HepG2 (cell line): ENCODE results near the gene NFYC. TPM values are rescaled to one million over a fixed set of nuclear protein-coding genes. Genes with fewer than 3 reads are reported as not detected.

Source experiments
- ATAC-seq: fragments of 200-7000 bp; cut with Tn5 transposase; 3 replicates; pipeline ENCODE4 v1.9.1; 2020; ENCODE audit warnings: mild to moderate bottlenecking, moderate library complexity
- BruUV-seq: library from RNA; stranded (reverse); fragments of 400-500 nt; replicated peaks from 2 replicates; lab custom pipeline; 2021; lab: Mats Ljungman, UMichigan
- CTCF ChIA-PET: fragments of 300-600 bp; formaldehyde crosslinking; extraction: SDS; loops from one replicate; lab custom pipeline; 2021; ENCODE audit warnings: low total read pairs, inconsistent platforms, low intra/inter-chr PET ratio; lab: Yijun Ruan, JAX
- POLR2A ChIA-PET: fragments of 350-600 bp; sonication (Branson Sonifier 250); formaldehyde crosslinking; loops from one replicate; lab custom pipeline; 2020; ENCODE audit warnings: antibody characterized with exemption, inconsistent platforms; lab: Yijun Ruan, JAX
- DNase-seq: peaks from one replicate; pipeline ENCODE4 v3.0.0-alpha.2; 2015; ENCODE audit warnings: low spot score
- FAIRE-seq: peaks from 3 replicates; lab custom pipeline; 2011; peaks lifted over from hg19 to GRCh38; lab: Jason Lieb, UNC
- H2AFZ ChIP-seq: one replicate; pipeline ENCODE4 v1.6.1; 2011; ENCODE audit warnings: low read length, inconsistent platforms
- H3K27ac ChIP-seq: fragments of 300-600 bp; 3 replicates; pipeline ENCODE4 v1.8.0; 2011; ENCODE audit warnings: mixed run types, mild to moderate bottlenecking, mixed read lengths, low read length, inconsistent platforms; ENCODE audit not compliant: insufficient read depth; ENCODE audit errors: extremely low read length
- H3K27me3 ChIP-seq, 2 experiments: fragments of 200-600 bp in 1 of 2; 2 replicates in 1 of 2; 3 replicates in 1 of 2; pipeline versions ENCODE4 v1.6.0 to v1.8.0; 2011; ENCODE audit warnings: low read length in 2 of 2, mild to moderate bottlenecking in 2 of 2, moderate library complexity in 2 of 2, inconsistent platforms in 1 of 2; ENCODE audit not compliant: insufficient read depth in 2 of 2, control insufficient read depth in 1 of 2
- H3K36me3 ChIP-seq, 2 experiments: fragments of 200-600 bp in 1 of 2; replicated peaks in 1 of 2; 2 replicates in 1 of 2; 3 replicates in 1 of 2; pipeline versions ENCODE4 v1.5.1 to v1.8.0; 2011; ENCODE audit warnings: low read length in 2 of 2, inconsistent platforms in 1 of 2; ENCODE audit not compliant: insufficient read depth in 2 of 2, control insufficient read depth in 1 of 2
- H3K4me1 ChIP-seq: 2 replicates; pipeline ENCODE4 v1.5.1; 2012; ENCODE audit warnings: low read length, inconsistent platforms; ENCODE audit not compliant: insufficient read depth
- H3K4me2 ChIP-seq: 2 replicates; pipeline ENCODE4 v1.6.0; 2011; ENCODE audit warnings: low read depth, low read length, inconsistent platforms
- H3K4me3 ChIP-seq, 3 experiments: fragments of 200-600 bp in 1 of 3; sonication (generic), shearing (Covaris generic) in 1 of 3; replicated peaks in 1 of 3; 2 replicates each; pipeline ENCODE4 v1.5.1; 2011 to 2016; ENCODE audit warnings: low read length in 3 of 3, inconsistent platforms in 2 of 3, low read depth in 2 of 3, mild to moderate bottlenecking in 2 of 3, control low read depth in 1 of 3, mixed read lengths in 1 of 3; ENCODE audit not compliant: insufficient read depth in 1 of 3
- H3K79me2 ChIP-seq: one replicate; pipeline ENCODE4 v1.6.1; 2011; ENCODE audit warnings: low read length, inconsistent platforms; ENCODE audit not compliant: insufficient read depth
- H3K9ac ChIP-seq: 2 replicates; pipeline ENCODE4 v1.6.0; 2011; ENCODE audit warnings: mild to moderate bottlenecking, low read depth, low read length, inconsistent platforms; ENCODE audit not compliant: insufficient read depth
- H3K9me3 ChIP-seq: 2 replicates; pipeline ENCODE4 v1.5.1; 2012; ENCODE audit warnings: mild to moderate bottlenecking, low read length
- H4K20me1 ChIP-seq: 2 replicates; pipeline ENCODE4 v1.6.0; 2011; ENCODE audit warnings: inconsistent platforms, mild to moderate bottlenecking, low read length, moderate library complexity; ENCODE audit not compliant: insufficient read depth
- HDAC6 ChIP-seq: fragments of 200-600 bp; sonication (generic); IDR thresholded peaks from 2 replicates; pipeline ENCODE4 v1.7.0; 2017; ENCODE audit warnings: mild to moderate bottlenecking, antibody characterized with exemption, low read length, low read depth
- SSRP1 ChIP-seq: IDR thresholded peaks from 2 replicates; pipeline ENCODE4 v1.6.1; 2016; ENCODE audit warnings: control low read depth
- ZNF33A ChIP-seq: sonication (generic); formaldehyde crosslinking; IDR thresholded peaks from 2 replicates; pipeline ENCODE4 v1.5.1; 2020; ENCODE audit warnings: missing genetic modification reagents, mild to moderate bottlenecking, moderate library complexity, borderline replicate concordance
- ZNF646 ChIP-seq: sonication (generic); formaldehyde crosslinking; IDR thresholded peaks from 2 replicates; pipeline ENCODE4 v1.9.0; 2021; ENCODE audit warnings: mild to moderate bottlenecking, missing genetic modification reagents
- WGBS: methylation state at CpG from one replicate; pipeline ENCODE4 v1.1.6; 2017; ENCODE audit warnings: low lambda C conversion rate; 5-methylcytosine and 5-hydroxymethylcytosine counted together
- in situ Hi-C: cut with HindIII; loops from 2 replicates; pipeline ENCODE4 v1.10.0; 2017; ENCODE audit warnings: low pct_unique_long_range_greater_than_20kb; ENCODE audit not compliant: extremely low pct_ligation_motif_present
- intact Hi-C: fragments of 100-400 bp; cut with micrococcal nuclease; formaldehyde crosslinking; loops from one replicate; pipeline ENCODE4 v1.10.0; 2022; ENCODE audit not compliant: unreplicated experiment
- polyA plus RNA-seq, 8 experiments: library from polyadenylated mRNA; depleted of rRNA in 3 of 8; stranded (reverse) in 7 of 8; unstranded in 1 of 8; fragments of >200 nt; fragmentation: Illumina TruSeq in 4 of 8; extraction: Trizol in 4 of 8; gene quantifications; 2 replicates each; pipeline versions ENCODE4 v1.2.1 to v1.2.3, GENCODE V29; 2011 to 2016; ENCODE audit warnings: low read depth in 4 of 8, missing spikeins in 1 of 8, mixed read lengths in 1 of 8; ENCODE audit not compliant: insufficient read depth in 1 of 8
- total RNA-seq, 5 experiments: library from RNA; depleted of rRNA; stranded (reverse); fragments of >200 nt; fragmentation: Illumina TruSeq; extraction: Trizol; gene quantifications; 2 replicates each; pipeline ENCODE4 v1.2.3, GENCODE V29; 2016; ENCODE audit warnings: low read depth in 1 of 5

Gene NFYC
- total and polyA plus RNA-seq, 2 of the 13 experiments (the other 11 are each of a cell fraction or from before 2014, with no cell fraction given), result 33.9 to 73.7 TPM

- H3K27ac ChIP-seq, result no peak overlapping the region
- H3K27me3 ChIP-seq, result no peaks in the 10 kb centered on the region
- no peaks in the 10 kb centered on the region for H3K9me3 ChIP-seq
- no peak overlapping the region for H3K4me2 ChIP-seq
- H2AFZ ChIP-seq, result no peak overlapping the region
- no peaks in the 10 kb centered on the region for H4K20me1 ChIP-seq
- no peak overlapping the region for H3K9ac ChIP-seq
- ATAC-seq (no peak), DNase-seq (no peak), FAIRE-seq (no peak)
- BruUV-seq, result no TSS peak
- WGBS, result 94% methylated on average over 3 of the region's 3 CpGs
- H3K4me3 ChIP-seq, result no peak overlapping the region
- POLR2A ChIA-PET, result no interaction called here
- H3K4me1 ChIP-seq, result peaks cover 11% of the 10 kb centered on the region
- intact Hi-C loops, result no loop called here
- CTCF ChIA-PET, result no interaction called here
- H3K79me2 ChIP-seq, result peaks cover 3% of the 10 kb centered on the region
- no peaks in the 10 kb centered on the region for H3K36me3 ChIP-seq
- in situ Hi-C loops, result no loop called here
- TF ChIP-seq SSRP1 (CRISPR knock-in tag) (0 out of 2 replicates have a peak, but pooled peaks have one; percentile 46), ZNF646 (CRISPR knock-in tag) (no peak), HDAC6 (no peak), ZNF33A (CRISPR knock-in tag) (no peak)
Measured at GRCh38 chr1:40684669-40685068, 6.8 kb upstream of the NFYC start.
